Stimulated activated CD8-positive, alpha-beta memory T cell treated with anti-CD3 and anti-CD28 coated beads, Interleukin-4, amount 100 ng/mL, for 4 hours (primary cell): ENCODE results near the gene TRIM56.
"Not testable (repeated sequence)": the region's sequence is repeated elsewhere in the genome, so short reads cannot be mapped to it uniquely, and the experiment has no call there.

Source experiments
- DNase-seq, 2 donors: peaks; one replicate each; pipeline ENCODE4 v3.0.0-alpha.2; 2020; ENCODE audit warnings: low read depth in 2 of 2, low spot score in 1 of 2

The TRIM56 gene

GRCh38 chr7:101112233-101112632 lies 27.0 kb downstream of the TRIM56 start:
- no peak for DNase-seq

GRCh38 chr7:101113140-101113539 lies 27.9 kb downstream of the TRIM56 start:
- not testable (repeated sequence) for DNase-seq

GRCh38 chr7:101113836-101114235 lies 28.6 kb downstream of the TRIM56 start:
- no peak for DNase-seq

GRCh38 chr7:101114492-101114891 lies 29.2 kb downstream of the TRIM56 start:
- no peak for DNase-seq

GRCh38 chr7:101115215-101115614 lies 29.9 kb downstream of the TRIM56 start:
- DNase-seq: no peak

GRCh38 chr7:101116898-101117297 lies 31.6 kb downstream of the TRIM56 start:
- no peak for DNase-seq

- no peak for DNase-seq
Observed at GRCh38 chr7:101118856-101119255, 33.6 kb downstream of the TRIM56 start.

GRCh38 chr7:101119876-101120275 lies 34.6 kb downstream of the TRIM56 start:
- DNase-seq: no peak

GRCh38 chr7:101120315-101120714 lies 35.0 kb downstream of the TRIM56 start:
- no peak for DNase-seq

- DNase-seq: not testable (repeated sequence)
Observed at GRCh38 chr7:101121631-101121990, 36.3 kb downstream of the TRIM56 start.

- DNase-seq: no peak
Observed at GRCh38 chr7:101121991-101122932, 37.0 kb downstream of the TRIM56 start.

GRCh38 chr7:101122933-101123702 lies 37.8 kb downstream of the TRIM56 start:
- DNase-seq: no peak

GRCh38 chr7:101123703-101124068 lies 38.4 kb downstream of the TRIM56 start:
- DNase-seq: no peak

GRCh38 chr7:101124376-101125056 lies 39.2 kb downstream of the TRIM56 start:
- no peak for DNase-seq

GRCh38 chr7:101125989-101126650 lies 40.8 kb downstream of the TRIM56 start:
- DNase-seq: no peak

- peak; percentile 16 to 48 for DNase-seq
Observed at GRCh38 chr7:101126651-101127459, 41.6 kb downstream of the TRIM56 start, which contains the start of gene SERPINE1. TSS of gene SERPINE1 (plus strand) at chr7:101127104. CDS start at chr7:101128394, 1,290 bp downstream.

GRCh38 chr7:101127460-101128039 lies 42.3 kb downstream of the TRIM56 start:
- no peak for DNase-seq

GRCh38 chr7:101128040-101128834 lies 43.0 kb downstream of the TRIM56 start:
- no peak for DNase-seq

- no peak for DNase-seq
Observed at GRCh38 chr7:101129603-101130117, 44.4 kb downstream of the TRIM56 start.
